ENCODE results near the gene SLC8A2.
A peak's percentile ranks its signal among the peaks of the same experiment; 100 is the strongest.
"Not testable (repeated sequence)": the region's sequence is repeated elsewhere in the genome, so short reads cannot be mapped to it uniquely, and the experiment has no call there.

Gene SLC8A2

DNA sequence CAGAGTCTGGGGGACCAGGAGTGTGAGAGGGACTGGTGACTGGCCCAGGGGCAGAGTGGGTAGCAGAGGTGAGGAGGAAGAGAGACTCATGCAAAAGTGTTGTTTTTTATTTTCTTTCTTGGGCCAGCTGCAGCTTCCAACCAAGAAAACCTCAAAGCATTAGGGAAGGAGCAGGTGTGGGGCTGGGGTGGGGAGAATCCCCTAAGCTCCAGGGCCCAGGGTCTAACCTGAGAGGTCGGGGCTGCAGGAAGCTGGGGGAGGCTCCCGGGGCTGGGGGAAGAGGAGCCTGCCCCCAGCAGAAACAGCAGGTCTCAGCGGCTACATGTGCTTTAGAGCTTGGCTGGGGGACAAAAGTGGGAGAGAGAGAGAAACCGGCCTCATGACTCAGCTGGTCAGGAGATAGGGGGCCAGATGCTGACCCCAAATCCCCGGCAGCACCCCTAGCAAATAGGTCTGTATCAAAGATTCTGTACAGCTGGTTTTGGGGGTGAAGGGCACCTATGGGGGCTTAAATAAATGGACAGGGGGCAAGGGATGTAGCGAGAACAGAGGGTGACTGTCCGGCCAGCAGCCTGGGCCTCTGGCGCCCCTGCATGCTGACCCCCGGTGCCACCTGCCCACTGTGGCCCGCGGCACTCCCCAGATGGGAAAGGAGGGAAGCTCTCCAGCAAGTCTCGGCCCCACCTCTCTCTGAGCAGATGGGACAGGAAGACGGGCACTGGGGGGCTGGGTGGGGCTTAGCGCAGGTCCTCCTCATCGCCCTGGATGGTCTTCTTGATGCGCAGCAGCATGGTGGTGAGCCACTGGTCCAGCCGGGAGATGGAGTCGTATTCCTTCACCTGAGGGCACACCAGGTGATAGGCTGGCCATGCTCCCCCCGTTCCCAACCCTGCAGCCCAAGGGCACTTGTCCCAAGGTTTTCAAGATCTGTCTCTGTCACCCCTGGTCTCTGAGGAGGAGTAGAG is 16.1 kb upstream of the SLC8A2 start:
- no peak for DNase-seq

DNA sequence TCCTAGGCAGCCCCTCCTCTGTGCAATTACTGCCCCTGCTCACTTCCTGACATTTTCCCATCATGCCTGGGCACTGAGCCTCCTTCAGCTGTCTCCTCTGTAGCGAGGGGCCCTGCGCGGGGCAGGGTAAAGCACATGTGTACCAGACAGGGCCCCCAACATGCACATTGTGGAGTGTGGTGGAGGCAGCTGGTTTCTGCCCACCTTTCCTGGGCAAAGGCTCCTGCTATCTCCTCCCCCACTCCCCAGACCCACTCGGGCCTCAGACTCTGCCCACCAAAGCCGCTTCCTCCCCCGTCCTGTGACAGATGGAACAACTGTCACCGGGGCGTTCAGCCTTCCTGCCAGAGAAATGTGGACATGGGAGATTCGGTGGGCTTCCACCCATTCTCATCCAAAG is 15.2 kb upstream of the SLC8A2 start:
- DNase-seq = no peak

DNA sequence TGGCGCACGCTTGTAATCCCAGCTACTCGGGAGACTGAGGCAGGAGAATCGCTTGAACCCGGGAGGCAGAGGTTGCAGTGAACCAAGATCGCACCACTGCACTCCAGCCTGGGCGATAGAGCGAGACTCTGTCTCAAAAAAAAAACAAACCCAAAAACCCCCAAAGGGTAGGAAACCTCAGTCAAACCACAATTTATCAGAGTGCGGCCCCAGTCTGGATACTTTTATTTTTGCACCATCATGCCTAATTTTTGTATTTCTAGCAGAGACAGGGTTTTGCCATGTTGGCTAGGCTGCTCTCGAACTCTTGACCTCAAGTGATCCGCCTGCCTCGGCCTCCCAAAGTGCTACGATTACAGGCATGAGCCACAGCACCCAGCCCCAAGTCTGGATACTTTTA is 14.5 kb upstream of the SLC8A2 start:
- DNase-seq = not testable (repeated sequence)

DNA sequence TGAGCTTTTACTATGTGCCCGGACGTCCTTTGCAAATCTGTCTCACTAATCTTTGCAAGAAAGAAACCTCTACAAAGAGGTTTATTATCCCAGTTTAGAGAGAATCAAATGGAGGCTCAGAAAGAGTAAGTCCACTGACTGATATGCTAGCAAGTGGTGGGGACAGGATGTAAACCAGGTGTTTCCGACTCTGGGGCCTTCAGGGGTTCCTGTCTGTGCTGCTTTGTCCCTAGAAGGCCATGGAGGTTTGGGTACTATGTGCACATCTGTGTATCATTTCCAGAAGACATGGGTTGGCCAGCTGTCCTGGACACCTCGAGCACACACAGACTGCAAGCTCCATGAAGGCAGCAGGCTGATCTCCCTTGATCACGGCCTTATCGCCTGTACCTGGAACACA is 13.5 kb upstream of the SLC8A2 start:
- DNase-seq = no peak

DNA sequence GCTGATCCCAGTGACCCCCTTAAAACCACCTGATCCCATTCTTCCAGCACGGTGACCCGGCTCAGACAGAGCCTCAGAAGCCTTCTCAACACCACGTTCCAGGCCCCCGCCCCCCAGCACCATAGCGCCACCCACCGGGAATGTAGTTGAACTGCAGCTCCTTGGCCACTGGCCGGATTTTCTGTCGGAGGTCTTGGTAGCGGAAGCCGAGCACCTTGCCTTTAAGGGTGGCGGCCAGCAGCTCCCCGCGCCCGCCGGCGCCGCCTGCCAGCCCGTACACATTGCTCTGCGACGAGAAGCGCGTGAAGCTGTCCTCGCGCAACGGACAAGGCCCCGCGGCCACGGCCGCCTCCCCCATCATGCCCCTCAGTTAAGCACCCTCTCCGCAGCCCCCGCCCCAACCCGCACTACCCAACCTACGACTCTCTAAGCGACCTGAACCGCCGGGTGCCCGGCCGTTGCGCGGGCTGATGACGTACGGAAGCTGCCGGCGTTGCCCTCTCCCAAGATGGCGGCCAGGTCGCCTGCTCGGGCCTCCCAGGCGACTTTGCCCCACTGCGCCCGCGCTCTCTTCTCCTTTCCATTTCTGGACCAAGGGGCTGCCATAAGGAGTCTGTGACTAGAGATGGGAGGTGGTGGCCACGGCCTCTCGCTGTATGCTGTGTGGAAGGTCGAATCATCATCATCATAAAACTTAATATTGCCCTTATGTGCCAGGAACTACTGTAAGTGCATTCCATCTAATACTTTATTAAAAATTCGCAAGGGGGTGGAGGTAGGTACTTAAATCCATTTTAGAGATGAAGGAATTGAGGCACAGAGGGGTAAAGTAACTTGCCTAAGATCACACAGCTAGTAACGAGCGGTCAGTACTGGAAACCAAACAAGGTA is 12.4 kb upstream of the SLC8A2 start, which contains the start of gene KPTN:
Gene KPTN, minus strand, starts transcription at position 420 of the 891 bp plus-strand sequence. Its CDS starts 59 bp downstream, at position 361.
- DNase-seq = peak; percentile 86

DNA sequence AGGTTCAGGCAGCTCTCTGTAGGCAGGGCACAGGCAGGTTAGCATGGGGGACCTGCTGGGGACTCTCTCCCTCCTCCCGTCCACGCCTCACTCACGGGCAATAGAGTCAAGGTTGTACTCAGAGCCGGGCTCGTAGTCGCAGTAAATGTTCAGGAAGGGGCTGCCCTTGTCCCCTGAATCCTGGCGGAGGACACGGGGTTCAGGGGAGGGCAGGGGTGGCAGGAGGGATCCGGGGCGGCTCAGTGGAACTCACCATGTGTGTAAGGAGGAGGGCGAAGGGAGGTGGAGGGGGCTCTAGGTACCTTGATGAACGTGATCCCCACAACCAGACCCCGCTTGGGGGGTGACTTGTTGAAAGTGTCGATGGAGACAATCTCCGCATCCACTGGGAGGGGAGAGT is 11.5 kb upstream of the SLC8A2 start:
- DNase-seq = no peak

DNA sequence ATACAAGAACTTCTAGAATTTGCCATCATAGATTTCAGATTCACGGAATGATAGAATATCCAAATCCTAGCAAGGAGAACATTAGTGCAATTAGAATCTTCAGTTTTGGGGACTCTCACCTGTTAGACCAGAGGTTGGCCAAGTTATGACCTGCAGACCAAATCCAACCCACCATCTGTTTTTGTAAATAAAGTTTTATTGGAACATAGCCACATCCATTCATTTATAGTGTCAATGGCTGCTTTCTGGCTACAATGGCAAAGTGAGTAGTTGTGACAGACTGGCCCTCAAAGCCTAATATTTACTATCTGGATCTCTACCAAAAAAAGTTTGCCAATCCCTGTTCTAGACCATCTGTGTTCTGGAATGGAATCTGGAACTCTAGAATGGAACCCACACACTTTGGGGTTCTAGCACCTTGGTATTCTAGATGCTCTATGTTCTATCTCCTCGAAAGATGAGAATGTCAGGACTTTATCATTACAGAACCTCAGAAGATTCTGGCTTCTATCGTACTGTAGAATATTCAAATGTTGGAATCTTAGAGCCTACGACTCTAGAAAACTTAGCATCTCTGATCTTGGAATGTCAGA is 9.9 kb upstream of the SLC8A2 start:
- no peak for DNase-seq

DNA sequence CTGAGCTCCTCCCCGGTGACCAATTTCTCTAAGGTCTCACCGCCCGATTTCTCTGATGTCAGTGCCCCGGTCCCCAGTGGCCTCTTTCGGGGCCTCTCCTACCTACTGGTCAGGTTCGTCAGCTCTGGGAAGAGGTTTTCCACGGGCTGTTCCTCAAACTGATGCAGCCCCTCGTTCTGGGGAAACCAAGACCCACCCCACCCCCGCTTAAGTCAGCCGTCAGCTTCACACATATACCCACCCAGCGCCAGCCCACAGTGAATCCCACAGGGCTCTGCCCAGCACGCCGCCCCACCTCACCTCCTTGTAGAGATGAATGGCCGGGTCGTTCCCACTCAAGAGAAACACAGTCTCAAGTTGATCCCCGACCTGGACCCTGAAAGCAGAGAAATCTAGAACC is 9.0 kb upstream of the SLC8A2 start:
- no peak for DNase-seq

DNA sequence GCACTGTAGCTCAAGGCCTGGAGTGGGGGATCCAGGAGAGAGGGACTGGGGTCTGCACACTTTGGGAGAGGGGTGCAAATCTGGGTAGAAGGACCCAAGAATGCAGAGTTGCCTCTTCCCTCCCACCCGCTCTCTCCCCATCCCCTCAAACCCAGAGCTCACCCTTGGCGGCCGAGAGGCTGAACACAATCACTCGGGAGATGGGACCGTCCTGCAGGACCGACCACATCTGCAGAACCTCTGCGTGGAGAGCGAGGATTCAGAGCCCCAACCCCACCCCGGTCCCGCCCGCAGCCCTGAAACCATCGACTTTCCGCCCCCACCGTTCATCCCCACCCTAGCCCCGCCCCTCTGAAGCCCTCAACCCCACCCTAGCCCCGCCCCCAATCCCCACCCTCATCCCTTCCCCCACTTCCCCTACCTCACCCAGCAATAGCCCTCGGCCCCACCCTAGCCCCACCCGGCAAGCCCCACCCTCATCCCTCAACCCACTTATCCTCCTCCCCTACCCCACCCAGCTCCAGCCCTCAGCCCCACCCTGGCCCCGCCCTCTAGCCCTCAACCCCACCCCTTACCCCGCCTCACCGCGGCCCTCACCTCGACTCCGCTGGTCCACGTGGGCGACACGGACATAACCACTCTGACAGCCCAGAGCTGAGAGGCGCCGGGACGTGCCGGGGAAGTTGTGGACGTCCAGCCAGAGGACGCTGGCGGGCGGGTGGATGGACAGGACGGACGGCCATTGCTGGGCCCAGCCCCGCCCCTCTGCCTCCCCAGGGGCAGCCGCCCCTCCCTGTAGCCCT is 8.2 kb upstream of the SLC8A2 start:
- no peak for DNase-seq

DNA sequence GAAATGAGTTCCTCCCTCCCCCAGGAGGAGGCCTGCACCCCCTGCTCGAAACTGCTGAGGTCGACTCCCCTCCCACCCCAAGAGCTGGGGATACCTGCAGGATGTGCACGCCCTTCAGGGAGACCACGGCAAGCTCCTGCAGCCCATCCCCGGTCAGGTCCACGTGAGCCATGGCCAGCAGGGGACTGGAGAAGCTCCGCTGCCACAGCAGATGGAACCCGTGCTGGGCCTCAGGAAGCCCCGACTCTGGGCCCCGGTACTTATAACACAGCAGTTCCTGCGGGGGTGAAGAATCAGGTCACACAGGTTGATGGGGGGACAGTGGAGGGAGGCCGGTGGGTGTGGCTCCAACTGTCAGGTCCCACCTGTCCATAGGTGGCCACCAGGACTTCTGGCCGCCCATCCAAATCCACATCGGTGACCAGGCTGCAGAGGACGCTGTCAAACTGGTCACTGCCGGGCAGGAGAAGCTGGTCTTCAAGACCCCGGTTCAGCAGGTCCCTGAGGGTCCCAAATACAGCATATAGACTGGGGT is 4.8 kb upstream of the SLC8A2 start:
- DNase-seq = no peak

DNA sequence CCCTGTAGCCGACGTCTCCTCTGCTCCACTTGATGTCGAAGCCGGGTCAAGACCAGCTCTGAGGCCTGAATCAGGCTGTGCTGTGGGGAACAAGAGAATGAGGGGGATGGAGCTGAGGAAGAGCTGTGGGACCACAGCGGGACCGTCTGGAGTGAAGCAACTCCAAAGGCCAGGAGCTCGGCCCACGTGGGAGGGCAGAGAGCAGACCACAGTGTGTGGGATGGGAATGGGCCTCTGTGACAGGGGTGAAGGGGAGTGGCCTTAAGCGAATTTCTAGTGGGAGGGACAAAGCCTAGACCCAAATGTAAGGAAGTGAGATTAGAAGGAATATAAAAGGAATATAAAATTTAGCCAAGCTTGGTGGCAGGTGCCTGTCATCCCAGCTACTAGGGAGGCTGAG is 3.8 kb upstream of the SLC8A2 start:
- DNase-seq = no peak

DNA sequence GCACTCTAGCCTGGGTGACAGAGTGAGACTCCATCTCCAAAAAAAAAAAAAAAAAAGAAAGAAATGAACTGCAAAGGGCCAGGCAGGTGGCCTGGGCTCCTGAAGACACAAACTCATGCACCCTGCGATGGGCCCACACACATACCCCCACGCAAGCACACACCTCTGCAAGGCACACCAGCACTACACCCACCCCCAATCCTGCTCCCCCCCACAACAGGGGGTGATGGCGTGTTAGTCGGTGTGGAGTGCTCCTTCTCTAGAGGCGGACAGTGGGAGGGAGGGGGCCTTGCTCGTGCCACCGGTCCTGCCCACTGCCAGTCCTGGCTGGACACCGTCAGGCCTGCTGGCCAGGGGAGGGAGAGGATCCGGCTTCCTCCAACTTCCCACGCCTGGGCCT is 1.6 kb upstream of the SLC8A2 start:
- no peak for DNase-seq

DNA sequence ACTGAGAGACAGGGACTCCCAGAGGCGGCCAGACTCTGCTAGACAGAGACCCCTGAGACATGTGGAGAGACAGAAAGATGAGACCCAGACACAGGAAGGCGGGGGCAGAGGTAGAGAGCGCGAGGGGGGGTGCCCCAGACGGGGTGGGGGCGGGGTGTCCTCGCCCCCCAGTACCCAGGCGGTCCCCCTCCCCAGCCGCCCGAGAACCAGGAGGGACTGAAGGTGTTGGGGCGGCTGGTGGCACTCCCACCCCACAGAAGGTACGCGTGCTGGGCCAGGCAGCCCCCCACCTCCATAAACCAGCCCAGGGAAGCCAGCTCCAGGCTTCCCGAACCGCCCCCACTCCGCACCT is 336 bp downstream of the SLC8A2 start:
- no peak for DNase-seq

DNA sequence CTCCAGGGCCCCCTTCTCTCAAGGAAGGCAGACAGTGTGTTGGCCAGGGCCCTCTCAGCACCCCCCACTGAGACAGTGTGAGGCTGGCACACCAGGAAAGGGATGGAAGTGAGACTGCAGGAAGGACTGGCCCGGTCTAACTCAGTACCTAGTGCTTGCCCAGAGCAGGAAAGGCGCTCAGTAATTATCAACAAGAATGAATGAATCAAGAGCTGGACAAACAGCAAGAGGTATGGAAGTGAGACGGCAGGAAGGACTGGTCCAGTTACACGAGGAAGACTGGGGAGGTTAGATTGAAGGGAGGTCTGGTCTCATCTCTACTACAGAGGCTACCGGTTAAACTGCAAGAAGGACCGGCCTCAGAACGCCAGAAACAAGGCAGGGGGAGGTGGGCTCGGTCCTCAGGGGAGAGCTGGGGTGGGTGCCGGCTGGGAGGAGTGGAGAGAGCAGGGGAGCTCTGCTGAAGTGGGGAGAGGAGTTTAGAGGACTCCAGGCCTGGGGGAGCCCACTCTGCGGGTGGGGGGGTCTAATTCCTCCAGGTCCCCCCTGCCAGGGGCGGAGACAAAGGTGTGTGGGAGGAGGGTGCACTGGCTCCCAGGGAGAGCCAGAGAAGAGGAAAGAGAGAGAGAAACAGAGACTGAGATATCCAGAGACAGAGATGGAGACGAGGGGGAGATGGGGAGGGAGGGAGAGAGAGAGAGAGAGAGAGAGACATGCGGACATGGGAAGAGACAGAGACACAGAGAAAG is 1.1 kb downstream of the SLC8A2 start:
- no peak for DNase-seq

DNA sequence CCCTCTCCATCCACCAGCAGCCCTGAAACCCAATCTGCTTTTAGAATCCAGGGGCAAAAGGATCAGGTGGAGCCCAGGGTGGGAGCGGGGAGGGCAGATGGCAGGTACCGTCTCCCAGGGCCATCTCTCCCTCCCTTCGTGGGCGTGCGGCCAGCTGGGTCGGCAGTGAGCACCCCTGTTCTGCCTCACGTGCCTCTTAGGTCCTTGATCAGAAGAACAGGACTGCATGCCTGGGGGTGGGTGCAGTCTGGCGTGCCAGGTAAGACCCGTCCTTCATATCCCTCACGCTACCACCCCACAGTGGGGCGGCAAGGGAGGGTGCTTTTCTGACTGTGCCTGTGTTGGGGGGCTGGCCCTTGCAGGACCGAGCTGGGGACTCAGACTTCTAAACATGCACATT is 2.0 kb downstream of the SLC8A2 start:
- DNase-seq = no peak

DNA sequence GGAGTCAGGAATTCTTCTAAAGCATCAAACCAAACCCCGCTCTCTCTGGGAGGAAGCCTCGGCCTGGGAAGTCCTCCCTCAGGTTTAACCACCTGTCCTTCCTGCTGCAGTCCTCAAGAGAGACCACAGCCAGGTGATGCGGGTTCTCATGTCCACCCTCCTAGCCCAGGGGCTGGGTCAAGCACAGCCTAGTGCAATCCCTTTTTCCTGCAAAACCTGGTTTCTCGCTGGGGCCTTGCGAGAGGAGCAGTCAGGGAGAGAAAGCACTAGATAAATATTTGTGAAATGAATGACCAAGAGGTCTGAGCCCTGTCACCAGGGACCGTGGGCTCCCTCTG is 2.4 kb downstream of the SLC8A2 start:
- DNase-seq = no peak

DNA sequence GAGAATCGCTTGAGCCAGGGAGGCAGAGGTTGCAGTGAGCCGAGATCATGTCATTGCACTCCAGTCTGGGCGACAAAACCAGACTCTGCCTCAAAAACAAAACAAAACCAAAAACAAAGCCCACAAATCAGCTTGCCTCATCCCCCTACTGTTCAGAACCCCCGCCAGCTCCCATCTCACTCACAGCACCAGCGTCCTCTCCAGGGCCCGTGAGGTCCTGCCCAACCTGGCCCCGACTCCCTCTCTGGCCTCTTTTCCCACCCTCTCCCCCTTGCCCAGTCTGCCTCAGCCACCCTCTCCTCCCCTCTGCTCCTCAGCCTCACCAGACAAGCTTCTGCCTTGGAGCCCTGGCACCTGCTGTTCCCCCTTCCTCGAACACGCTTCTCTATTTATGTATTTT is 3.8 kb downstream of the SLC8A2 start:
- no peak for DNase-seq

DNA sequence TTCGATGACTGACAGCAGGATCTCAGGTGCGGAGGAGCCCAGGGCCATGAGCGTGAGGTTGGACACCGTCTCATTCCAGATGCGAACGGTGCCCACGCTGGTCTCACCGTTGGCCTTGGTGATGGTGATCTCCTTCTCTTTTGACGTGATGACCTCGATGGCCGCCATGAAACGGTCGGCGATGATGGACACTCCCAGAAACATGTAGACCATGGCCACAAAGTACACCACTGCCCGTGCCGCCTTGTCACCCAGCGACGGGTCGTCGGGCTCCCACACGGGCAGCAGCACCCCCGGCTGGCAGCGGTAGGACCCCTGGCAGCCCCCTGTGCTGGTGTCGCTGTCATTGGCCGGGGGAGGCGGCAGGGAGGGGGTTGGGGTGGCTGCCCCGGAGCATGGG is 5.7 kb downstream of the SLC8A2 start:
- no peak for DNase-seq

DNA sequence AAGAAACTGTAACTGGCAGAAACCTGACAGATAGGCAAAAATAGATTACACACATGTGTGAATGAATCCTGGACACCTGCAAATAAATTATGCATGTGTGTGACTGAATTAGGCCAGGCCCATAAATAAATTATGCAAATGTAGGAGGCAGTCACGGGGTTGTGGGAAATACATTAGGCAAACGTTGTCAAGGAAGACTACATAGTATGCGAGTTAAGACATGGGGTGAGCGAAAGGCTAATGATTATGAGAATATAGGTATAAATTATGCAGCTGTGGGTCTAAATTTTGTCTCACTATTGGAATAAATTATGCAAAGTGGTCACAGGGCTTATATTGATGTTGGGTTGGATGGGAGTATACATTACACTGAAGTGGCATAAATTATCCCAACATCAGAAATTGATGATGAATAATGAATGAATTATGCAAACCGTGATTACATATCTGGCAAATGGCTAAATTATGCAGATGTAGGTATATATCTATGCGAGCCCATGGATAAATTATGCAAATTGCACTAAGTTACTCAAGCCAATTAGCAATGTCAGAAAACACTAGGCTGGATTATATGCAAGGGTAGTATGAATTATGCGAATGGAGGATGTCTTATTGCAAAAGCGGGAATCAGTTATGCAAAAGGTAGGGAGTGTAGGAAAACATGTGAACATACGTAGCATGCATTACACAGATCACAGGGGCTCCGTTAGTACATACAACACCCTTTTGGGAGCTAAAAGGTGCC is 6.8 kb downstream of the SLC8A2 start:
- DNase-seq = no peak

DNA sequence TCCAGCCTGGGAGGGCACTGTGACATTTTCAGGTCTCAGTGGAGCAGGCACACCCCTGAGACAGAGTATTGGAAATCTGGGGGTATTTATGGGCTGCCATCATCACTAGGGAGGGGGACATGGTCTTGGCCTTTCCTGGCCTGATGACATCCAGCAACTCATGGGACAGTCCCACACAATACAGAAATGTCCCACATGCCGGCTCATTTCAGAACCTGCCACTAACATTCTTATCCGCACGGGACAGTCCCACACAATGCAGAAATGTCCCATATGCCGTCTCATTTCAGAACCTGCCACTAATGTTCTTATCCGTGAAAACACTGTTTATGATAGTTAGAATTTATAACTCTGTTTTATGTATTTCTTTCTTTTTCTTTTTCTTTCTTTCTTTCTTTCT is 9.8 kb downstream of the SLC8A2 start:
- no peak for DNase-seq

DNA sequence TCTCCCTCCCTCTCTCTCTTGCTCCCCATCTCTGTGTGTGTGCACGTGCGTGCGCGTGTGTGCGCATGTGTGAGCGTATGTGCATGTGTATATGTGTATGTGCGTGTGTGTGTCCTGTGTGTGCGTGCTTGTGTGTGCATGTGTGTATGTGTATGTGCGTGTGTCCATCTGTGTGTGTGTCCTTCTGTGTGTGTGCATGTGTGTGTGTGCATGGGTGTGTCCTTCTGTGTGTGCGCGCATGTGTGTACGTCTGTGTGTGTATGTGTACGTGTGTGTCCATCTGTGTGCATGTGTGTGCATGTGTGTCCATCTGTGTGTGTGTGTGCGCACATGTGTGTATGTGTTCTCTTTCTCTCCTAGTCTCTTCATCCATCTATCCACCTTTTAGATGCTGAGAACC is 12.2 kb downstream of the SLC8A2 start:
- no peak for DNase-seq
